ENCODE data around the gene ICA1.

Gene ICA1

DNA sequence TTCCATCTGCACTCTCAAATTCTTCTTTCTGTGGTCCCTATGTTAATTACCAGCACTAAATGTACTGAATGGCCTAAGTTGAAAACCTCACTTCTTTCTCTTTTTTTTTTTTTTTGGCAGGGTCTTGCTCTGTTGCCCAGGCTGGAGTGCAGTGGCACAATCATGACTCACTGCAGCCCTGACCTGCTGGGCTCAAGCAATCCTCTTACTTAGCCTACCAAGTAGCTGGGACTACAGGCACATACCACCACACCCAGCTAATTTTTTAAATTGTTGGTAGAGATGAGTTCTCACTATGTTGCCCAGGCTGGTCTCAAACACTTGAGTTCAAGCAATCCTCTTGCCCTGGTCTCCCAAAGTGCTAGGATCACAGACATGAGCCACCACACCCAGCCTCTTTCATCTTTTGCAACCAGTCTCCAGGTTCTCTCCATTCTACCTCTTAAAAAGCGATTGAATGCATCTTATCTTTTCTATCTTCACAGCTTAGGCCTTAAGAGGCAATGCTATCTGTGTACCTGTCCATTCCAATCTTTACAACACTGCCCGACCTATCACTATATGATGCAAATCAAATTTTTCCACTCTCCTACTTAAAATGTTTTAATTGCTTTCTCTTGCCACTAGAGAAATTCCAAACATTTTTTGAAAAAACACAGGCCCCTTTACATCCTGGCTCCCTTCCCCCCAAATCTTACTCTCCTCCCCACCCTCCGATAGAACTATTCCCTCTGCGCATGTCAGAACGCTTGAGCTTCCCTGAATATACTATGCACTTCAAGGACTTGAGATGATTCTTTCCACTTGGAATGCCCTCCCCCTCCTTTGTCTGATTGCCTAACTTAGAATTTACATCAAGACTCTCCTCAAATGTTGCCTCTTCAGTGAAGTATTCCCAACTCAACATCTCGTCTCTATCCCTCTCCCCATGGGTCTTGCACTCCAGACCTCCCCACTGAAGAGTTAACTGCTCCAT, 6.0 kb downstream of the ICA1 start:
- Histone ChIP-seq H4K20me1 (ENCODE audit: insufficient read depth, low read length, poor library complexity, severe bottlenecking) (no peaks in the 10 kb centered on the region), H3K4me2 (ENCODE audit: low read depth, low read length, poor library complexity, severe bottlenecking) (no peak overlapping the region), H3K9me2 (replicated peaks; ENCODE audit: low read depth, low read length) (no peaks in the 10 kb centered on the region), H3K4me3 (ENCODE audit: low read length, poor library complexity, severe bottlenecking) (no peak overlapping the region), H3K4me1 (ENCODE audit: insufficient read depth, low read length, poor library complexity, severe bottlenecking) (peaks cover 21% of the 10 kb centered on the region), H3K9me3 (ENCODE audit: insufficient read depth, low read depth, low read length) (no peaks in the 10 kb centered on the region), H3F3A (ENCODE audit: low read depth) (no peaks in the 10 kb centered on the region), H3K9ac (ENCODE audit: low read depth, low read length, poor library complexity, severe bottlenecking) (no peak overlapping the region), H3K36me3 (ENCODE audit: insufficient read depth, low read length) (no peaks in the 10 kb centered on the region), H3K79me2 (ENCODE audit: insufficient read depth, low read length) (no peaks in the 10 kb centered on the region), H2AFZ (ENCODE audit: low read length) (no peak overlapping the region), H3K27me3 (ENCODE audit: insufficient read depth, low read length, poor library complexity, severe bottlenecking) (no peaks in the 10 kb centered on the region)
- TF ChIP-seq, protein P1, sequence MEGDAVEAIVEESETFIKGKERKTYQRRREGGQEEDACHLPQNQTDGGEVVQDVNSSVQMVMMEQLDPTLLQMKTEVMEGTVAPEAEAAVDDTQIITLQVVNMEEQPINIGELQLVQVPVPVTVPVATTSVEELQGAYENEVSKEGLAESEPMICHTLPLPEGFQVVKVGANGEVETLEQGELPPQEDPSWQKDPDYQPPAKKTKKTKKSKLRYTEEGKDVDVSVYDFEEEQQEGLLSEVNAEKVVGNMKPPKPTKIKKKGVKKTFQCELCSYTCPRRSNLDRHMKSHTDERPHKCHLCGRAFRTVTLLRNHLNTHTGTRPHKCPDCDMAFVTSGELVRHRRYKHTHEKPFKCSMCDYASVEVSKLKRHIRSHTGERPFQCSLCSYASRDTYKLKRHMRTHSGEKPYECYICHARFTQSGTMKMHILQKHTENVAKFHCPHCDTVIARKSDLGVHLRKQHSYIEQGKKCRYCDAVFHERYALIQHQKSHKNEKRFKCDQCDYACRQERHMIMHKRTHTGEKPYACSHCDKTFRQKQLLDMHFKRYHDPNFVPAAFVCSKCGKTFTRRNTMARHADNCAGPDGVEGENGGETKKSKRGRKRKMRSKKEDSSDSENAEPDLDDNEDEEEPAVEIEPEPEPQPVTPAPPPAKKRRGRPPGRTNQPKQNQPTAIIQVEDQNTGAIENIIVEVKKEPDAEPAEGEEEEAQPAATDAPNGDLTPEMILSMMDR (conservative IDR thresholded peaks at IDR 0.05; ENCODE audit: low read length), result no peak
- TF ChIP-seq EZH2phosphoT487 (IDR thresholded peaks at IDR 0.05; ENCODE audit: borderline replicate concordance), result no peak

DNA sequence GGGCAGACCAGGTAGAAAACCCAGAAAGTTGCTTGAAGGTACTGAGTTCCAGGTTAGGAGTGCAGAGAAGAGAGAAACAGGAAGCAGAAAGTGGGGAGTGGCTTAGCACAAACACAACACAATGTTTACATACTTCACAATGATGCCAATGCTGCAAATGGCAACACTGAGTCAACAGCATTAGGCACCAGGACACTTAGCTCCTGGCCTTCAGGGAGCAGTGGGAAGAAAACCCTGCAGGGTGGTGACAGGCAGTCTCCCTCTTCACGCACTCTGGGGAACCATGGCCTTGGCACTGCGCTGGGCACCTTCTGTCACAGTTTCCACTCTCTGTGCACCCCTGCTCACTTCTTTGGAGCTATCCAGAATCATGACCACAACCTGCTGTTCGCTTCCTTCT, 7.3 kb downstream of the ICA1 start:
- Histone ChIP-seq H3K9me3 (ENCODE audit: insufficient read depth, low read depth, low read length) (no peaks in the 10 kb centered on the region), H3K4me3 (ENCODE audit: low read length, poor library complexity, severe bottlenecking) (no peak overlapping the region), H3K4me2 (ENCODE audit: low read depth, low read length, poor library complexity, severe bottlenecking) (no peak overlapping the region), H3K9ac (ENCODE audit: low read depth, low read length, poor library complexity, severe bottlenecking) (no peak overlapping the region), H3K4me1 (ENCODE audit: insufficient read depth, low read length, poor library complexity, severe bottlenecking) (peaks cover 12% of the 10 kb centered on the region), H3K9me2 (replicated peaks; ENCODE audit: low read depth, low read length) (no peaks in the 10 kb centered on the region), H3F3A (ENCODE audit: low read depth) (no peaks in the 10 kb centered on the region), H3K79me2 (ENCODE audit: insufficient read depth, low read length) (no peaks in the 10 kb centered on the region), H4K20me1 (ENCODE audit: insufficient read depth, low read length, poor library complexity, severe bottlenecking) (no peaks in the 10 kb centered on the region), H3K27me3 (ENCODE audit: insufficient read depth, low read length, poor library complexity, severe bottlenecking) (no peaks in the 10 kb centered on the region), H2AFZ (ENCODE audit: low read length) (no peak overlapping the region), H3K36me3 (ENCODE audit: insufficient read depth, low read length) (no peaks in the 10 kb centered on the region)
- TF ChIP-seq, protein P1 (conservative IDR thresholded peaks at IDR 0.05; ENCODE audit: low read length), result no peak
- TF ChIP-seq EZH2phosphoT487 (IDR thresholded peaks at IDR 0.05; ENCODE audit: borderline replicate concordance), result no peak

DNA sequence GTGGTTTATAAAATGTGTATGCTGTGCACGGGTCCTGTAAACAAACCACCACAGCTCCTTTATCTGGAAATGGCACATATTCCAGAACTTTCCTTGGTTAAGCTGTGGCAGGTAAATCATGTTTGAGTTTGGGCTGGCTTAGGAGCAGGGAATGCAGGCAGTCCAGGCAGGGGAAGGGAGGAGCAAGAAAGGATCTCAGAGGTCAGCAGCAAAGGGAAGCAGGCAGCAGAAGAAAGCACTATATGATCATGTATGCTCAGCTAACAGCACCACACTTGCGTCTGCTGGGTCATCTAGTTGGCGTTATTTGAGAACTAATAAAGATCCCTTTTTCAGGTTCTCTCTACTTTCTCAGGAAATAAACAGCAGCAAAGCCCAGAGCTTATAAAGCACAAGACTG, 7.8 kb downstream of the ICA1 start:
- Histone ChIP-seq H3K4me1 (ENCODE audit: insufficient read depth, low read length, poor library complexity, severe bottlenecking) (peaks cover 12% of the 10 kb centered on the region), H3K9me3 (ENCODE audit: insufficient read depth, low read depth, low read length) (no peaks in the 10 kb centered on the region), H3K4me3 (ENCODE audit: low read length, poor library complexity, severe bottlenecking) (no peak overlapping the region), H3K4me2 (ENCODE audit: low read depth, low read length, poor library complexity, severe bottlenecking) (no peak overlapping the region), H3K36me3 (ENCODE audit: insufficient read depth, low read length) (no peaks in the 10 kb centered on the region), H3K27me3 (ENCODE audit: insufficient read depth, low read length, poor library complexity, severe bottlenecking) (no peaks in the 10 kb centered on the region), H3K79me2 (ENCODE audit: insufficient read depth, low read length) (no peaks in the 10 kb centered on the region), H2AFZ (ENCODE audit: low read length) (no peak overlapping the region), H3F3A (ENCODE audit: low read depth) (no peaks in the 10 kb centered on the region), H3K9me2 (replicated peaks; ENCODE audit: low read depth, low read length) (no peaks in the 10 kb centered on the region), H3K9ac (ENCODE audit: low read depth, low read length, poor library complexity, severe bottlenecking) (no peak overlapping the region), H4K20me1 (ENCODE audit: insufficient read depth, low read length, poor library complexity, severe bottlenecking) (no peaks in the 10 kb centered on the region)
- no peak for TF ChIP-seq EZH2phosphoT487 (IDR thresholded peaks at IDR 0.05; ENCODE audit: borderline replicate concordance)
- TF ChIP-seq, protein P1 (conservative IDR thresholded peaks at IDR 0.05; ENCODE audit: low read length), result no peak
